ENCODE measurements around the gene ZNF630.
"Not testable (repeated sequence)": the region's sequence is repeated elsewhere in the genome, so short reads cannot be mapped to it uniquely, and the experiment has no call there.

Gene ZNF630

DNA sequence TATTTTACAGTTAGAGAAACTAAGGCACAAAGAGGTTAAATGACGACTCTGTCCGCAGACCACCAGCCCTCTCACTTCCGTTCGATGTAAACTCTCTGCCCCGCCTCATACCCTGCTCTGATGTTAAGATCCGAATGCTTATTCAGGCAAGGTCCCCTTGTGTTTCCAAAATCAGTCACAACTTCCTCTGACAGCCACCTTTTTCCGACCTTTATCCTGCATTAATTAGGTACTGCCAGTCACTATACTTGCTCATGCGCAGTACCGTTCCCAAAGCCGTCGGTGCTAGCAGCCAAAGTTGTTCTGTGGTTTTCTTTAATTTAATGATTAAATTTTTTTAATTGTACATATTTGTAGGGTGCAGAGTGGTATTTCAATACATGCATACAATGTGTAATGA lies 51.0 kb downstream of the ZNF630 start:
- H3K4me3 Mint-ChIP-seq; H3K4me1 Mint-ChIP-seq (ENCODE audit: low read depth); H3K36me3 Mint-ChIP-seq (ENCODE audit: low read depth); H3K27me3 Mint-ChIP-seq; H3K9me3 Mint-ChIP-seq: not testable (repeated sequence)
- intact Hi-C loops (cut with micrococcal nuclease), result loop anchor here (2.0 to 10.0 kb wide), 3 partner anchors 184 to 456 kb away; partner anchors contain the start of genes ARAF, ELK1, UXT and ZNF81
- peak overlapping the region; percentile 98 for H3K27ac Mint-ChIP-seq

DNA sequence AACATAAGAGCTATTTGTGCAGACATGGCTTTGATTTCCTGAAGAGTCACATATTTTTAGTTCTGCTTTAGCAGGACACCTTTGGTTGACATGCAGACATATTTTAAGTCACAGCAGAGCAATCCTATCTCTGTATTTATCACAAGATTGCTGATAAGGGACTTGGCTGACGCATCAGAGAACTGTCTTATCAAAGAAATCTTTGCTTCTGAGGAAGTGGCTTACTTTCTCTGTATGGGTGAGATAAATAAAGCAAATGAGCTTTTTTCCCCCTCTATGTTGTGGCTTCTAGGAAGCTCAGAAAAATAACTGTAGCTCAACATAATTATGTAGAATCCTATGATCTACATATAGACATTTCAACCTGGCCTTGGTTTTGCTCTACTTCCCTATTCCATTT lies 51.5 kb downstream of the ZNF630 start:
- H3K9me3 Mint-ChIP-seq; H3K4me3 Mint-ChIP-seq; H3K36me3 Mint-ChIP-seq (ENCODE audit: low read depth); H3K27me3 Mint-ChIP-seq; H3K4me1 Mint-ChIP-seq (ENCODE audit: low read depth); H3K27ac Mint-ChIP-seq: not testable (repeated sequence)
- intact Hi-C loops (cut with micrococcal nuclease), result loop anchor here (2.0 to 10.0 kb wide), 3 partner anchors 183 to 455 kb away; partner anchors contain the start of genes ARAF, ELK1, UXT and ZNF81

DNA sequence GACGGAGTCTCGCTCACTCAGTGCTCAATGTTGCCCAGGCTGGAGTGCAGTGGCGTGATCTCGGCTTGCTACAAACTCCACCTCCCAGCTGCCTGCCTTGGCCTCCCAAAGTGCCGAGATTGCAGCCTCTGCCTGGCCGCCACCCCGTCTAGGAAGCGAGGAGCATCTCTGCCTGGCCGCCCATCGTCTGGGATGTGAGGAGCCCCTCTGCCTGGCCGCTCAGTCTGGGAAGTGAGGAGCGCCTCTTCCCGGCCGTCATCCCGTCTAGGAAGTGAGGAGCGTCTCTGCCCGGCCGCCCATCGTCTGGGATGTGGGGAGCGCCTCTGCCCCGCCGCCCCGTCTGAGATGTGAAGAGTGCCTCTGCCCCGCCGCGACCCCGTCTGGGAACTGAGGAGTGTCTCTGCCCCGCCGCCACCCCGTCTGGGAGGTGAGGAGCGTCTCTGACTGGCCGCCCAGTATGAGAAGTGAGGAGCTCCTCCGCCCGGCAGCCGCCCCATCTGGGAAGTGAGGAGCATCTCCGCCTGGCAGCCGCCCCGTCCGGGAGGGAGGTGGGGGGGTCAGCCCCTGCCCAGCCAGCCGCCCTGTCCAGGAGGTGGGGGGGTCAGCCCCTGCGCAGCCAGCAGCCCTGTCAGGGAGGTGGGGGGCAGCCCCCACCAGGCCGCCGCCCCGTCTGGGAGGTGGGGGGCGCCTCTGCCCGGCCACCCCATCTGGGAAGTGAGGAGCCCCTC lies 54.7 kb downstream of the ZNF630 start:
- H3K4me1 Mint-ChIP-seq (ENCODE audit: low read depth); H3K9me3 Mint-ChIP-seq; intact Hi-C loops (cut with micrococcal nuclease); H3K27me3 Mint-ChIP-seq; H3K27ac Mint-ChIP-seq; H3K4me3 Mint-ChIP-seq; H3K36me3 Mint-ChIP-seq (ENCODE audit: low read depth): not testable (repeated sequence)

DNA sequence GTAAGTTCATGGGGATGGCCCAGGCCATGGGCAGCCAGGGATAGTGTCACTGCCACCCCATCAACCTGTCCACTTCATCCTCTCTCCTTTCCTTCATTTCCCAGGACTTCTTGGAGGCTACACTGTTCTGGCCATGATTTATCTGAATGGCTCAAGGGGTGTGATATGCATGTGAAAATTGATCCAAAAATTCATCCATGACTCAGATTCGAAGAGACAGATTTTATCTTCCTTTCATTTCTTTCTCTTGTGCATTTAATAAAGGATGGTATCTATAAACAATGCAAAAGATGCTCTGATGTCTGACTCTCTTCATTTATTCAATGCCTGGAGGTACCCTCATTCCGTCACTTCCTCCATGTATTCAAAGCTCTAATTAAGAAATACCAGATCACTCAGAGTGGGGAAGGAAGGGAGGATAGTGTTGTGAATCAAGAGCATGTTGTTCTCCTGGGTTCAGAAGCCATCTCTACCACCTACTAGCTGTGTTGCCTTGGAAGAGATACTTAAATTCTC lies 61.9 kb downstream of the ZNF630 start:
- intact Hi-C loops (cut with micrococcal nuclease); H3K27ac Mint-ChIP-seq; H3K4me1 Mint-ChIP-seq (ENCODE audit: low read depth); H3K27me3 Mint-ChIP-seq; H3K9me3 Mint-ChIP-seq; H3K4me3 Mint-ChIP-seq; H3K36me3 Mint-ChIP-seq (ENCODE audit: low read depth): not testable (repeated sequence)
